Fibroblast of peridontal ligament (primary cell): ENCODE measurements around the gene AKAP8.
"Not testable (repeated sequence)": the region's sequence is repeated elsewhere in the genome, so short reads cannot be mapped to it uniquely, and the experiment has no call there.

ENCODE experiments used
- DNase-seq: peaks from one replicate; pipeline ENCODE4 v3.0.0-alpha.2; 2010; ENCODE audit errors: extremely low read depth

The AKAP8 gene

GRCh38 chr19:15404097-15404779 is 24.7 kb upstream of the AKAP8 start:
- DNase-seq, result no peak

DNA sequence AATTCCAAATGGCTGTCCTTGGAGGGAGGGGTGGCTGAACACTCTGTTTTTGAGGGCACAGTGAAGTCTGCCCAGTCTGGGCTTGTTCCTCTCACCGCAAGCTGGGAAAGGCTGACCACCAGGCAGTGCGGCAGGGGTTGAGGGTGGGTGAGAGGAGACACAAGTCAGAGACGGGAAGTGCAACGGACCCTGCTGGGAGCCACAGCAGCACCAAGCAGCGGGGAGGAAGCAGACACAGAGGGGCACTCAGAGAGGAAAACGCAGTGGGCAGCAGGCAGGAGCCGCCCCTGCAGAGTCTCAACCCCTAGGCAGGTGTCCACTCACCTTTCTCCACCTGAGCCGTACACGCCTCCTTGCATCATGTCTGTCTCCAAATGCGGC is 23.6 kb upstream of the AKAP8 start:
- no peak for DNase-seq

DNA sequence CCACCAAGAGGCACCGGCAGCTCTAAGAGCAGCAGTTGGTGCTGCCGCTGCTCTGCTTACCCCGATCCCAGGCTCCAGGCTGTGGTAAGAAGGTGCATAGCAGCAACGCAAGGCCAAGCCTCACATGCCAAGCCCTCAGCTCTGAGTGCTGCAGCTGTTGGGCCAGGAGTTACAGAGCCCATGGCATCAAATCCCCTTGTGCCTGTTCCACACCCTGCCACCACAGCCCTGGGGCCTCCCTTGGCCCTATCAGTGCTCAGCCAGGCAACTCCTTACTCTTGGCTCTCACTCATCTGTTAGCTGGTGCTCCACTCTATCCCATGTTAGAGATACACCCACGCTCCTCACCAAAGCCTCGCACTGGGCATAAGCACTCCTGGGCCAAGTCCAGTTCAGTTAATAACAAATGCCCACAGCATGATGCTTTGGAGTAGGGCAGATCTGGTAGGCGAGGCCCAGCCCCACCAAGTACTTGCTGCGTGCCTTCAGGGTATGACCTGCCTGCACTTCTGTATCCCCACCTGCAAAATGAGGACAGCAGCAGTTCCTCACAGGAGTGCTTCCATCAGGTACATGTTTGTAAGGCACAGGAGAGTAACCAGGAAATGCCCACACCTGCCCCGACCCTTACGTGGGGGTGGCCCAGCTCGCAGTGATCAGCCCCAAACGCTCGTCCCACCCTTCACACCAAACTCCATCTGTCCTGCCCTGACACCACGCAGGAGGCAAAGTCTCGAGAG is 23.0 kb upstream of the AKAP8 start:
- DNase-seq, result no peak

GRCh38 chr19:15401397-15401710 is 21.8 kb upstream of the AKAP8 start:
- no peak for DNase-seq

- no peak for DNase-seq
Measured at GRCh38 chr19:15400521-15401396, 21.2 kb upstream of the AKAP8 start.

- no peak for DNase-seq
Measured at GRCh38 chr19:15399635-15400034, 20.0 kb upstream of the AKAP8 start.

DNA sequence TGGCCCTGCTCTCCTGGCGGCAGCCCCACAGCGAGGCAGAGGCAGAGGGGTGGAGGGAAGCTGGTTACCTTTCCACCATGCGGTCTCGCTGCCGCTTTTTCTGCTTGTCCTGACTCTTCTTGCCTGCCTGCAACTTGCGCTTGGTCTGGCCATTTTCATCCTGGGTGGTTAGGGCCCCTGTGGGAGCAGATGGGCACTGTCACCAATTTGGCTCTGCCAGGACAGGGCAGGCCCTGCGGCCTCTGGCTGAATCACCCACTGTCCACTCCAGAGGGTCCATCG is 19.6 kb upstream of the AKAP8 start:
- no peak for DNase-seq

- no peak for DNase-seq
Measured at GRCh38 chr19:15398501-15399233, 19.1 kb upstream of the AKAP8 start.

DNA sequence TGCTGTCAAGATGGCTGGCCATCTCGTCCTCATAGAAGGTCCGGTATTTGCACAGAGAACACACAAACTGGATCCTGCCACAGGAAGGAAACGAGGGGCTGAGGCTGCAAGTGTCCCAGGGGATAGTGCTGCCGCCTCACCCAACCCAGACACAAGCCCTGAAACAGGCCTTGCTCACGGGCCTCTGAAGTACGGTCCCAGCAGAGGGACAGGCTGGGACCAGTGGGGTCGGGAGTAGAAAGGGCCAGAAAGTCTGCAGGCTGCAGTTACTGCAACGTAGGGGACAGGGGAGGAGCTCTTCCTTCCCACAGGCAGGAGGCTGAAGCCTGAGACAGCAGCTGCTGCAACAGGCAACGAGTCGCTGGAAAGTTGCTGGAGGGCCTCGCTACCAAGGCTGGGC is 18.2 kb upstream of the AKAP8 start:
- DNase-seq, result no peak

DNA sequence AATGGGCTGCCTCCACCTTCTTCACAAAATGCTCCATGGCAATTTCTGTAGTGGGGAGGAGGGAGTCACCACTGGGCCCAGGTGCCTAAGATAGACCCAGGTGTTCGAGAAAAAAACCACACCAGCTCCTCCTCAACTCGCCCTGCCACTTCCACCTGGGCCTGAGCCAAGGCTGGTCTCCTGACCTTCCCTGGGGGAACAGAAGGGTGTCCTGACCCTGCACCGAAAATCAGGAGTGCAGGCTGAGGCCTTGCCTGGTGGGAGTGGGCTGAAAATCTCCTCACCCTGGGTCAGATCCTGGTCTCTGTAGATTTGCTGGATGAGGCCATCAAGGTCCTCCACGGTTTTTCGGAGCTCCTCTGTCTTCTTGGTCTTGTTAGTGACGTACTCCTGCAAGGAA is 17.6 kb upstream of the AKAP8 start:
- no peak for DNase-seq

DNA sequence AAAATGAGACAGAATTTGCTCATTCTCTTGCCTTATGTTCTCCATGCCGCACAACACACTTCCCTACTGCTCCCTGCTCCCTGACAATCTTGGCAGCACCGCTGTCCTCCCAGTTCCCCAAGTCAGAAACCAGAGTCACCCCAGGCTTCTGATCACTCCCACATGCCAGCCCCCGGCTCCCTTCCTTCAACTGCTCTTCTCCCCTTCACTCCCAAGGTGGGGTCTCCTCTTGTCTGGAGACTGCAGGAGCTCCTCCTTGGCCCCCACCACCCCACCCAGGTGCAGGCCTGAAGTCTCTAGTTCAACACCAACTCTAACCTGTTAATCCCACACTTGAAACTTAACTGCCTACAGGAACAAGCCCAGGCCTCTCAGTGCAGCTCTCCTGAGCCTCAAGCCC is 16.8 kb upstream of the AKAP8 start:
- DNase-seq, result no peak

GRCh38 chr19:15395251-15395650 is 15.7 kb upstream of the AKAP8 start:
- not testable (repeated sequence) for DNase-seq

DNA sequence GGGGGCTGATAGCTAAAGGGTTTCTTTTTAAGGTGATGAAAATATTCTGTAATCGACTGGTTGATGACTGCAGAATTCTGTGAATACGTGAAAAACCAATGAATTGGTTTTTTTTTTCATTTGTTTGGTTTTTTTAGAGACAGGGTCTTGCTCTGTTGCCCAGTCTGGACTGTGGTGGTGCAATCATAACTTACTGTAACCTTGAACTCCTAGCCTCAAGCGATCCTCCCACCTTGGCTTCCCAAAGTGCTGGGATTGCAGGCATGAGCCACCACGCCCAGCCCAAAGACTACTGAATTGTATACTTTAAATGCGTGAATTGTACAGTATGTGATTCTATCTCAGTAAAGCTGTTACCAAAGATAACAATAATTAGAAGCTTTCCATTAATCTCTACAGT is 14.8 kb upstream of the AKAP8 start:
- DNase-seq, result no peak

DNA sequence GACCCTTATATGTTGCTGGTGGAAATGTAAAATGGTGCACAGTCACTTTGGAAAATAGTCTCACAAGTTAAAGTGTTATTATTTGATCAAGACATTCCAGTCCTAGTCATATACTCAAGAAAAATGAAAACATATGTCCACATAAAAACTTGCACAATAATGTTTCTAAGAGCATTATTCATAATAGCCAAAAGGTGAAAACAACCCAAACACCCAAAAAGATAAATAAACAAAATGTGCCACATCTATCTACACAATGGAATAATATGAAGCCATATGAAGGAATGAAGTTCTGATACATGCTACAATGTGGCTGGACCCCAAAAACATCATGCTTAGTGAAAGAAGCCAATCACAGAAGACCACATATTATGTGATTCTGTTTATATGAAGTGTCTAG is 14.4 kb upstream of the AKAP8 start:
- DNase-seq, result peak; percentile 86

GRCh38 chr19:15390814-15391213 is 11.2 kb upstream of the AKAP8 start:
- no peak for DNase-seq

DNA sequence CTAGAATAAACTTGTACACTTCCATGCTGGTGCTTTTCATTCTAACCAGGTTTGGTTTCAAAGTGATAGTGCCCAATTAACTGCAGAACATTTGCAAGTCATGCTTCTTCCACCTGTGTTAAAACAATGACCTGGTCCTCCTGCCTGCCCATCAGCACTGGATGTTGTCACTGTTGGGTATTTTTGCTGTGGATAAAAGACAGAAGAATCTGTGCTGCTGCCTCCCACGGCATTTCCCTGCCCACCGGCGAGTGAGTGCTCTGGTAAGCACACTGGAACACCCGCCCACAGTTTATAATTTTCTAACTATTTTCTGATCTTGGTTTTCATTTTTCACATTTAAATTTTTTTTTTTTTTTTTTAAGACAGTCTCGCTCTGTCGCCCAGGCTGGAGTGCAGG is 2.3 kb upstream of the AKAP8 start:
- no peak for DNase-seq

- no peak for DNase-seq
Measured at GRCh38 chr19:15381429-15381828, 1.8 kb upstream of the AKAP8 start.

DNA sequence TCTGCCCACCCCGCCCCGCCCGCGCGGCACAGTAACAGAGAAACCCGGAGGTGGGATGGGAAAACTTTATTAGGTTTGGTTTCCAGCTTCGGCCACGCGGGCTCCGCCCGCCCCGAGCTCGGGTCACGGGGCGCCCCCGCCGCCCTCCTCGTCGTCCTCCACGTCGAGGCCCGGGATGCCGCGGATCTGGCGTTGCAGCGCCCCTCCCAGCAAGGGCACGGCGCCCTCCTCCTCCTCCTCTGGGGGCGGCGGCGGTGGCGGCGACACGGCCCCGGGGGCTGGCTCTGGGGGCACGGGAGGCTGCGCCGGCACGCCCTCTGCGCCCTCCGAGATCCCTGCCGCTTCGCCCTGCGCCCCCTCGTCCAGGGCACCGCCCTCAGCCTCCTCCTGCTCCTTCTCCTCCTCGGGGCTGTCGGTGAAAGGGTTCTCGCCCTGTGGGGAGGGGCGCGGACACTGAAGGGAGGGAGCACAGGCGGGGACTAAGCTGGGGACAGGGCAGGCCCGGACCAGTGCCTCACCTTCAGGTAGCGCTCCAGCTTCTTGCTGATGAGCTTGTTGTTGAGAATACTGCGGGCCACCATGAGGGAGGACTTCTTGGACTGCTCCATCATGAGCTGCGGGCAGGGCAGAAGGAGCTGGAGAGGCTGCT is 536 bp upstream of the AKAP8 start:
- peak; percentile 28 for DNase-seq

DNA sequence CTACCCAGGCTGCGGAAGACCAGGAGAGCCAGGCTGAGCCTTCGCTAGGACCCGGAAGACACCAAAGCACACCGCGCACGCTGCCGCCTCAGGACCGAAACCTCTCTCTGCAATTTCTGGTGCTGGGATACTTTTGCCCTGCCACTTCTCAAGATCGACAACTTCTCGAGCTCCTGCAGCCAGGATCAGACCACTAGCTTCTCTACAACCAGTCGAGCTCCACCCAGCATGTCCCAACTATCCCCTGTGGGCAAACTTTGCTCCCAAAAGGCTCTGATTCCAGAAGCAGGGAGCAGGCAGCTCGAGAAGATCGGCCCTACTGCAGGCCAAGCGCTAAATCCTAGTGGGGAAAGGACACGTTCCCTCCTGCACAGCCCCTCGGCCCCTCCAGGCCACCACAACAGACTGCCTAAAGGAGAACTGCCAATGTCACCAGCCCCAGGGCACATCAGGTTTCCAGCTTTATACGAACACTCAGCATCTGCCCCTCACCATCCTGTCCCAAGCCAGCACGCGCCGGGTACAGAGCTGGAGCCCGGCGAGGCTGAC is 979 bp downstream of the AKAP8 start:
- DNase-seq, result peak; percentile 47

GRCh38 chr19:15374796-15375440 is 4.7 kb downstream of the AKAP8 start:
- no peak for DNase-seq

- no peak for DNase-seq
Measured at GRCh38 chr19:15374105-15374651, 5.4 kb downstream of the AKAP8 start.
